Keratinocyte (primary cell): ENCODE measurements around the gene ADGRL3. TPM values are rescaled to one million over a fixed set of nuclear protein-coding genes. Genes with fewer than 3 reads are reported as not detected.

Experiments used
- DNase-seq: peaks from one replicate; pipeline ENCODE4 v3.0.0-alpha.2; 2011; ENCODE audit warnings: low read depth, missing footprints, low spot score
- FAIRE-seq: peaks from 2 replicates; lab custom pipeline; 2011; peaks lifted over from hg19 to GRCh38; lab: Jason Lieb, UNC
- H2AFZ ChIP-seq: 2 replicates; pipeline ENCODE4 v1.6.0; 2012; ENCODE audit warnings: low read length, control low read depth, inconsistent platforms; ENCODE audit not compliant: control insufficient read depth
- H3K27ac ChIP-seq: 2 replicates; pipeline ENCODE4 v1.5.1; 2011; ENCODE audit warnings: low read length; ENCODE audit not compliant: control insufficient read depth, insufficient read depth
- H3K27me3 ChIP-seq: 3 replicates; pipeline ENCODE4 v1.6.0; 2011; ENCODE audit warnings: low read length; ENCODE audit not compliant: control insufficient read depth, insufficient read depth; ENCODE audit errors: extremely low read depth
- H3K36me3 ChIP-seq, 2 experiments: 2 replicates in 1 of 2; 3 replicates in 1 of 2; pipeline ENCODE4 v1.5.1; 2011; ENCODE audit warnings: low read length in 2 of 2, mild to moderate bottlenecking in 1 of 2; ENCODE audit not compliant: control insufficient read depth in 2 of 2, insufficient read depth in 2 of 2; ENCODE audit errors: extremely low read depth in 1 of 2
- H3K4me1 ChIP-seq: 3 replicates; pipeline ENCODE4 v1.5.1; 2011; ENCODE audit warnings: low read length; ENCODE audit not compliant: control insufficient read depth, insufficient read depth; ENCODE audit errors: extremely low read depth
- H3K4me2 ChIP-seq: 3 replicates; pipeline ENCODE4 v1.6.0; 2011; ENCODE audit warnings: low read depth, low read length; ENCODE audit not compliant: control insufficient read depth, insufficient read depth; ENCODE audit errors: extremely low read depth
- H3K4me3 ChIP-seq, 3 experiments: fragments of 200-600 bp in 1 of 3; sonication (generic) in 1 of 3; 2 replicates in 2 of 3; 3 replicates in 1 of 3; pipeline ENCODE4 v1.5.1; 2011 to 2016; ENCODE audit warnings: low read length in 3 of 3, mild to moderate bottlenecking in 3 of 3, control low read depth in 2 of 3, inconsistent platforms in 1 of 3, low read depth in 1 of 3, mixed read lengths in 1 of 3, mixed run types in 1 of 3, moderate library complexity in 1 of 3; ENCODE audit not compliant: control insufficient read depth in 2 of 3, insufficient read depth in 2 of 3; ENCODE audit errors: extremely low read depth in 1 of 3
- H3K79me2 ChIP-seq: 2 replicates; pipeline ENCODE4 v1.6.0; 2012; ENCODE audit warnings: low read length; ENCODE audit not compliant: control insufficient read depth, insufficient read depth
- H3K9ac ChIP-seq: 3 replicates; pipeline ENCODE4 v1.6.0; 2011; ENCODE audit warnings: low read length; ENCODE audit not compliant: control insufficient read depth, insufficient read depth; ENCODE audit errors: extremely low read depth
- H3K9me1 ChIP-seq: 3 replicates; pipeline ENCODE4 v1.6.0; 2011; ENCODE audit warnings: low read length; ENCODE audit not compliant: control insufficient read depth, insufficient read depth; ENCODE audit errors: extremely low read depth
- H3K9me3 ChIP-seq: 2 replicates; pipeline ENCODE4 v1.5.1; 2012; ENCODE audit warnings: low read depth, low read length; ENCODE audit not compliant: control insufficient read depth
- H4K20me1 ChIP-seq: 3 replicates; pipeline ENCODE4 v1.6.0; 2011; ENCODE audit warnings: low read length; ENCODE audit not compliant: control insufficient read depth, insufficient read depth; ENCODE audit errors: extremely low read depth
- EZH2 ChIP-seq: IDR thresholded peaks from one replicate; pipeline ENCODE4 v1.6.1; 2012; ENCODE audit warnings: inconsistent platforms, mild to moderate bottlenecking, low read length, moderate library complexity
- dilution Hi-C: fragments of 300-500 bp; cut with MboI; formaldehyde crosslinking; loops from one replicate; pipeline ENCODE4 v1.7.0; 2020; ENCODE audit warnings: low sequenced_read_pairs; ENCODE audit not compliant: extremely low pct_ligation_motif_present
- polyA plus RNA-seq, 5 experiments: library from polyadenylated mRNA; depleted of rRNA in 3 of 5; stranded (reverse) in 3 of 5; stranded (forward) in 1 of 5; unstranded in 1 of 5; fragments of >200 nt; gene quantifications; 1 replicate in 1 of 5; 2 replicates in 3 of 5; 3 replicates in 1 of 5; pipeline versions ENCODE4 v1.2.1 to v1.2.3, GENCODE V29; 2011 to 2012; ENCODE audit warnings: missing spikeins in 2 of 5, low read depth in 1 of 5, low replicate concordance in 1 of 5
- TF ChIP-seq, protein P1 (sequence below), 3 experiments: IDR thresholded peaks in 1 of 3; conservative IDR thresholded peaks in 1 of 3; optimal IDR thresholded peaks in 1 of 3; 2 replicates in 2 of 3; 3 replicates in 1 of 3; pipeline versions ENCODE3 to v1.5.1; 2011; ENCODE audit warnings: low read length in 3 of 3, mild to moderate bottlenecking in 3 of 3, moderate library complexity in 2 of 3, control low read depth in 1 of 3, inconsistent platforms in 1 of 3; ENCODE audit not compliant: insufficient read depth in 2 of 3; ENCODE audit errors: extremely low read depth in 1 of 3

ADGRL3 gene
- polyA plus RNA-seq, 1 donor (not counting 4 experiments of a cell fraction or from before 2014, with no cell fraction given): 0.18 TPM

DNA sequence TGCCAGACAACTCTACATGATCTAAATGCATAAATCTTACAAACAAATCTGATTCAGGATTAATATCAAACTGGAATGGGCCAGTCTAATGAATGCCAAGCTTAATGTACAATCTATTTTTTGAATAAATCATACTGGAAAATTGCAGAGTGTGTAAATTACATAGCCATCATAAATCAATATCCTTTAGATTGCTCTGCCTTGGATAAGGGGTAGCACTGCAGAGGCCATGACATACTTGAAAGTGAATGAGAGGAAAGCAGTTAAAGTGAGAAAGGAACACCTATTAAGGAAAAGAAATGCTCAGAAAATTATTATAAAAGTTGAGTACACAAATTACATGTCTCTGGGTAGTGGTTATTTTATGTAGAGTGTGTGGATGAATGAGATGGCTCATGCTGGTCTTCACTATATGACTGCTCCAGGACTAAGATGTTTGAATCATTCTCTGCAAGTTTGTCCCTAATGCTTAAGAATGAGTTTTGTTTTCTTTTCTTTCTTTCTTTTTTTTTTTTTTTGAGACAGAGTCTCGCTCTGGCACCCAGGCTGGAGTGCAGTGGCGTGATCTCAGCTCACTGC is 100.2 kb downstream of the ADGRL3 start:
- H3K27ac ChIP-seq: no peak overlapping the region
- H3K4me3 ChIP-seq: no peak overlapping the region
- no peak for FAIRE-seq
- dilution Hi-C loops: no loop called here
- H4K20me1 ChIP-seq: no peaks in the 10 kb centered on the region
- H3K9me1 ChIP-seq: no peaks in the 10 kb centered on the region
- no peaks in the 10 kb centered on the region for H3K27me3 ChIP-seq
- no peaks in the 10 kb centered on the region for H3K9me3 ChIP-seq
- no peak overlapping the region for H3K9ac ChIP-seq
- no peak for DNase-seq
- TF ChIP-seq EZH2: no peak
- TF ChIP-seq, protein P1, sequence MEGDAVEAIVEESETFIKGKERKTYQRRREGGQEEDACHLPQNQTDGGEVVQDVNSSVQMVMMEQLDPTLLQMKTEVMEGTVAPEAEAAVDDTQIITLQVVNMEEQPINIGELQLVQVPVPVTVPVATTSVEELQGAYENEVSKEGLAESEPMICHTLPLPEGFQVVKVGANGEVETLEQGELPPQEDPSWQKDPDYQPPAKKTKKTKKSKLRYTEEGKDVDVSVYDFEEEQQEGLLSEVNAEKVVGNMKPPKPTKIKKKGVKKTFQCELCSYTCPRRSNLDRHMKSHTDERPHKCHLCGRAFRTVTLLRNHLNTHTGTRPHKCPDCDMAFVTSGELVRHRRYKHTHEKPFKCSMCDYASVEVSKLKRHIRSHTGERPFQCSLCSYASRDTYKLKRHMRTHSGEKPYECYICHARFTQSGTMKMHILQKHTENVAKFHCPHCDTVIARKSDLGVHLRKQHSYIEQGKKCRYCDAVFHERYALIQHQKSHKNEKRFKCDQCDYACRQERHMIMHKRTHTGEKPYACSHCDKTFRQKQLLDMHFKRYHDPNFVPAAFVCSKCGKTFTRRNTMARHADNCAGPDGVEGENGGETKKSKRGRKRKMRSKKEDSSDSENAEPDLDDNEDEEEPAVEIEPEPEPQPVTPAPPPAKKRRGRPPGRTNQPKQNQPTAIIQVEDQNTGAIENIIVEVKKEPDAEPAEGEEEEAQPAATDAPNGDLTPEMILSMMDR (optimal IDR thresholded peaks at IDR 0.05 in 1 of 3, IDR thresholded peaks at IDR 0.05 in 1 of 3, conservative IDR thresholded peaks at IDR 0.05 in 1 of 3; ENCODE audit: extremely low read depth in 1 of 3, insufficient read depth in 2 of 3, low read length in 3 of 3): no peak
- H2AFZ ChIP-seq: no peak overlapping the region
- H3K79me2 ChIP-seq: no peaks in the 10 kb centered on the region
- H3K4me2 ChIP-seq: no peak overlapping the region
- H3K4me1 ChIP-seq: no peaks in the 10 kb centered on the region
- no peaks in the 10 kb centered on the region for H3K36me3 ChIP-seq

DNA sequence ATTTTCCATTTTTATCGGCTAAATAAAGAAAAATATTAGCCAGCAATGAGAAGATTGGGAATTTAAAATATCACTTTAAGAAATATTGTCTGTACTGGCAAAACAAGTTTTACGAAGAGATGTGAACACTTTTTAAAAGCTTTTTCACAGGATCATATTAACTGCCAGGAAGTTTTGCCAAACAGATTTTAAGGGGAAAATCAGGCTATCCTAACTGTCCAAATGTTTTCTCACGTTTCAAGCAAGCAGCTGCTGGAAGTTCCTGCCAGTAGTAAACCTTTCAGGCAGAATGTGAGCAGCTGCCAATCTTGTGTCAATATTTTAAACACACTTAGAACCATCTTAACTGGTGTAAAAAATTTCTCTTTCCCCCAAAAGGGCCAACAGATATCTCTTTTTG is 101.1 kb downstream of the ADGRL3 start:
- Histone ChIP-seq H3K27me3 (no peaks in the 10 kb centered on the region), H3K36me3 (no peaks in the 10 kb centered on the region), H3K4me2 (no peak overlapping the region), H3K9me3 (no peaks in the 10 kb centered on the region), H3K9me1 (no peaks in the 10 kb centered on the region), H3K4me3 (no peak overlapping the region), H3K79me2 (no peaks in the 10 kb centered on the region), H4K20me1 (no peaks in the 10 kb centered on the region), H3K9ac (no peak overlapping the region), H3K27ac (no peak overlapping the region), H3K4me1 (no peaks in the 10 kb centered on the region), H2AFZ (peak overlapping the region; percentile 65)
- dilution Hi-C loops: no loop called here
- FAIRE-seq (peak; percentile 26), DNase-seq (no peak)
- TF ChIP-seq EZH2: no peak
- TF ChIP-seq, protein P1 (optimal IDR thresholded peaks at IDR 0.05 in 1 of 3, IDR thresholded peaks at IDR 0.05 in 1 of 3, conservative IDR thresholded peaks at IDR 0.05 in 1 of 3; ENCODE audit: extremely low read depth in 1 of 3, insufficient read depth in 2 of 3, low read length in 3 of 3): no peak
